ENCODE results near the gene DAGLA.

The DAGLA gene

DNA sequence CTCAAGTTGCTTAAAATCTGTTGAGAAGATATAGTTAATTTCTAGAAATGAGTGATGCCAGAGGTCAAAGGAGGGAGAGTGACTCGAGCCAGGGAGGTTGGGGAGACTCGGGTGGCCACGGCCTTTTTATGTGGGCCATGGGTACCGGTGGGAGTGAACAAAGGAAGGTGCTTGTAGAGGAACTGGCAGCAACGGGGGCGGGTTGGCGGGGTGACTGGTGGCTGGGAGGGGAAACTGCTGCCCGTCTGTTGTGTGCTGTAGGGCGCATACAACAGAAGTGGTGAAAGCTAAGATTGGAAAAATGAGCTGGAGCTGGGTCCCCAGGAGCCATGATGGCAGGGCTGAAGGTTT lies 5.4 kb downstream of the DAGLA start:
- no peaks in the 10 kb centered on the region for H3K79me2 ChIP-seq (ENCODE audit: insufficient read depth, low read length)
- no peaks in the 10 kb centered on the region for H3K9me2 ChIP-seq (ENCODE audit: low read depth, low read length)
- no peaks in the 10 kb centered on the region for H3F3A ChIP-seq (ENCODE audit: insufficient read depth, low read length)
- H3K27ac ChIP-seq (ENCODE audit: low read depth, low read length, poor library complexity, severe bottlenecking) = no peak overlapping the region
- no peak overlapping the region for H3K4me2 ChIP-seq (ENCODE audit: low read length)
- H3K9me3 ChIP-seq (ENCODE audit: low read length) = no peaks in the 10 kb centered on the region
- H3K9ac ChIP-seq (ENCODE audit: low read length) = no peak overlapping the region
- no peak for TF ChIP-seq EZH2 (IDR thresholded peaks at IDR 0.05; ENCODE audit: borderline replicate concordance, low read length)
- TF ChIP-seq, protein P1, sequence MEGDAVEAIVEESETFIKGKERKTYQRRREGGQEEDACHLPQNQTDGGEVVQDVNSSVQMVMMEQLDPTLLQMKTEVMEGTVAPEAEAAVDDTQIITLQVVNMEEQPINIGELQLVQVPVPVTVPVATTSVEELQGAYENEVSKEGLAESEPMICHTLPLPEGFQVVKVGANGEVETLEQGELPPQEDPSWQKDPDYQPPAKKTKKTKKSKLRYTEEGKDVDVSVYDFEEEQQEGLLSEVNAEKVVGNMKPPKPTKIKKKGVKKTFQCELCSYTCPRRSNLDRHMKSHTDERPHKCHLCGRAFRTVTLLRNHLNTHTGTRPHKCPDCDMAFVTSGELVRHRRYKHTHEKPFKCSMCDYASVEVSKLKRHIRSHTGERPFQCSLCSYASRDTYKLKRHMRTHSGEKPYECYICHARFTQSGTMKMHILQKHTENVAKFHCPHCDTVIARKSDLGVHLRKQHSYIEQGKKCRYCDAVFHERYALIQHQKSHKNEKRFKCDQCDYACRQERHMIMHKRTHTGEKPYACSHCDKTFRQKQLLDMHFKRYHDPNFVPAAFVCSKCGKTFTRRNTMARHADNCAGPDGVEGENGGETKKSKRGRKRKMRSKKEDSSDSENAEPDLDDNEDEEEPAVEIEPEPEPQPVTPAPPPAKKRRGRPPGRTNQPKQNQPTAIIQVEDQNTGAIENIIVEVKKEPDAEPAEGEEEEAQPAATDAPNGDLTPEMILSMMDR (IDR thresholded peaks at IDR 0.05; ENCODE audit: low read length) = no peak
- no peak overlapping the region for H2AFZ ChIP-seq (ENCODE audit: low read length)
- H3K4me1 ChIP-seq (ENCODE audit: insufficient read depth, low read length, severe bottlenecking) = no peaks in the 10 kb centered on the region
- no peaks in the 10 kb centered on the region for H3K36me3 ChIP-seq (ENCODE audit: insufficient read depth, low read length)
- no peaks in the 10 kb centered on the region for H3K27me3 ChIP-seq (ENCODE audit: insufficient read depth, low read length)
- no peaks in the 10 kb centered on the region for H4K20me1 ChIP-seq (ENCODE audit: insufficient read depth, low read length)
- H3K4me3 ChIP-seq (ENCODE audit: low read depth, low read length, poor library complexity, severe bottlenecking) = no peak overlapping the region

DNA sequence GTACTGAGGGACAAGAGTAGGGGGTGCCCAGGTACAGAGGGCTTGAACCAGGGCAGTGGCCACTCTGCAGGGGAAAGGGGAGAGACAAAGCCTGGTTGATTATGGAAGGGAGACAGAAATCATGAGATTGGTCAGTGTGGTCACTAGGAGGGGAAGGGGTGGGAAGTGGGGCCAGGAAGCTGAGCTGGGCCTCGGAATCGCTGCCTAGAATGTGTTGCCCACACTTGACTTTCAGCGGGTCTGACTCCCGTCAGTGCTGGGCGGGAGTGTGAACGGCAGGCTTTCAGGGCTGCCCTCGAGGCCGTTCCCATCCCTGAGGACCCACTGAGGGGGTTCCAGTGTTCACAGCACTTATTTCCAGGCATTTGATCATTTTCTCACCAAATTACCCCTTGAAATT lies 5.9 kb downstream of the DAGLA start:
- TF ChIP-seq EZH2 (IDR thresholded peaks at IDR 0.05; ENCODE audit: borderline replicate concordance, low read length) = no peak
- TF ChIP-seq, protein P1 (IDR thresholded peaks at IDR 0.05; ENCODE audit: low read length) = no peak
- Histone ChIP-seq H3K4me3 (ENCODE audit: low read depth, low read length, poor library complexity, severe bottlenecking) (no peak overlapping the region), H3F3A (ENCODE audit: insufficient read depth, low read length) (no peaks in the 10 kb centered on the region), H3K27ac (ENCODE audit: low read depth, low read length, poor library complexity, severe bottlenecking) (no peak overlapping the region), H2AFZ (ENCODE audit: low read length) (no peak overlapping the region), H3K9ac (ENCODE audit: low read length) (no peak overlapping the region), H3K4me2 (ENCODE audit: low read length) (no peak overlapping the region), H3K9me2 (ENCODE audit: low read depth, low read length) (no peaks in the 10 kb centered on the region), H4K20me1 (ENCODE audit: insufficient read depth, low read length) (no peaks in the 10 kb centered on the region), H3K9me3 (ENCODE audit: low read length) (no peaks in the 10 kb centered on the region), H3K4me1 (ENCODE audit: insufficient read depth, low read length, severe bottlenecking) (no peaks in the 10 kb centered on the region), H3K79me2 (ENCODE audit: insufficient read depth, low read length) (no peaks in the 10 kb centered on the region), H3K27me3 (ENCODE audit: insufficient read depth, low read length) (no peaks in the 10 kb centered on the region), H3K36me3 (ENCODE audit: insufficient read depth, low read length) (no peaks in the 10 kb centered on the region)

DNA sequence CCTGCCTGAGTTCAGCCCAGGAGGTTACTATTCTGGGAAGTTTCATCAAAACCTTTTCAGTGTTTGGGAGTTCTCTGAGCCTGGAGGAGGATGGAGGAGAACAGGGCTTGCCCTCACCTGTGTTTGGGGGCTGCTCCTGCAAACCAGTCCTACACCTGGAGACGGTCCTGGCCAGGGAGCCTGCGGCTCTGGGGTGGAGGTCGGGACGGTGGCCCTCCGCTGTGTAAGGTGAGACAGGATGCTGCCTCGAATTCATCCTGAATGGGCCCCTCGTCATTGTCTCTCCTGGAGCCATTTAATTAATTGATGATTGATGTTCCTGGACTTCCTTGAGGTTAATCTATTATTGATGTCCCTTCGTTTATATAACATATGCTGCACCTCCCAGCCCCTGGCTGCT lies 6.3 kb downstream of the DAGLA start:
- Histone ChIP-seq H3K27ac (ENCODE audit: low read depth, low read length, poor library complexity, severe bottlenecking) (no peak overlapping the region), H3K9me3 (ENCODE audit: low read length) (no peaks in the 10 kb centered on the region), H2AFZ (ENCODE audit: low read length) (no peak overlapping the region), H3K27me3 (ENCODE audit: insufficient read depth, low read length) (peaks cover 2% of the 10 kb centered on the region), H3K9me2 (ENCODE audit: low read depth, low read length) (no peaks in the 10 kb centered on the region), H3K4me2 (ENCODE audit: low read length) (no peak overlapping the region), H4K20me1 (ENCODE audit: insufficient read depth, low read length) (no peaks in the 10 kb centered on the region), H3K4me1 (ENCODE audit: insufficient read depth, low read length, severe bottlenecking) (no peaks in the 10 kb centered on the region), H3K79me2 (ENCODE audit: insufficient read depth, low read length) (no peaks in the 10 kb centered on the region), H3K9ac (ENCODE audit: low read length) (no peak overlapping the region), H3K36me3 (ENCODE audit: insufficient read depth, low read length) (no peaks in the 10 kb centered on the region), H3F3A (ENCODE audit: insufficient read depth, low read length) (no peaks in the 10 kb centered on the region), H3K4me3 (ENCODE audit: low read depth, low read length, poor library complexity, severe bottlenecking) (no peak overlapping the region)
- TF ChIP-seq, protein P1 (IDR thresholded peaks at IDR 0.05; ENCODE audit: low read length) = no peak
- no peak for TF ChIP-seq EZH2 (IDR thresholded peaks at IDR 0.05; ENCODE audit: borderline replicate concordance, low read length)

Measured in OCI-LY1 (cell line).